ENCODE results near the gene PPP3CA. TPM values are rescaled to one million over a fixed set of nuclear protein-coding genes. Genes with fewer than 3 reads are reported as not detected.
"Not testable (repeated sequence)": the region's sequence is repeated elsewhere in the genome, so short reads cannot be mapped to it uniquely, and the experiment has no call there.

Gene PPP3CA
- total RNA-seq, 1 donor from 2014 or later: 78.8 TPM

DNA sequence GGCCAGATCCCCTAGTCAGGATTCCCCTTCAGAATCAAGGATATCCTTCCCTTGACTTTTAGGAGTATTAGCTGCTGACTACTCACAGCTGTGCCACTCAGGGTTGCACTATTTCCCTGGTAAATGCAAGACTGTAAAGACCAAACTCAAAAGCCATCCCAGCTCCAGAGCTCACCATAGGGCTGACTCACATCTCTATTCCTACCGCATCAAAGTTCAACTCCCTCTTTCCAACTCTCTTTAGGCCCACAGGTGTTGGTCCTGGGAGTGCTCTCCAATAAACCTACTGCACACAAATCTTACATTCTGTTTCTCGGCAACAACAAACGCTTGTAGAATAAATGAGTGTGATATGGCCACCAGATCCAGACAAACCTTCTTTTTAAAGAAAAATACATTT, 109.6 kb downstream of the PPP3CA start:
- ChIA-PET CTCF (interaction anchor here (0.5 kb wide), 1 partner anchor 69 kb away, joined by 3 read pairs; no protein-coding TSS in a partner anchor), POLR2A (no interaction called here)
- Mint-ChIP-seq H3K27me3 (no peaks in the 10 kb centered on the region), H3K4me3 (no peak overlapping the region), H3K9me3 (peaks cover 5% of the 10 kb centered on the region), H3K36me3 (ENCODE audit: low read depth) (peaks cover 6% of the 10 kb centered on the region), H3K27ac (no peak overlapping the region), H3K4me1 (peaks cover 70% of the 10 kb centered on the region)
- DNase-seq (no peak), ATAC-seq (ENCODE audit: low read depth) (no peak)
- intact Hi-C loops (cut with micrococcal nuclease): no loop called here
- TF ChIP-seq, protein P1, sequence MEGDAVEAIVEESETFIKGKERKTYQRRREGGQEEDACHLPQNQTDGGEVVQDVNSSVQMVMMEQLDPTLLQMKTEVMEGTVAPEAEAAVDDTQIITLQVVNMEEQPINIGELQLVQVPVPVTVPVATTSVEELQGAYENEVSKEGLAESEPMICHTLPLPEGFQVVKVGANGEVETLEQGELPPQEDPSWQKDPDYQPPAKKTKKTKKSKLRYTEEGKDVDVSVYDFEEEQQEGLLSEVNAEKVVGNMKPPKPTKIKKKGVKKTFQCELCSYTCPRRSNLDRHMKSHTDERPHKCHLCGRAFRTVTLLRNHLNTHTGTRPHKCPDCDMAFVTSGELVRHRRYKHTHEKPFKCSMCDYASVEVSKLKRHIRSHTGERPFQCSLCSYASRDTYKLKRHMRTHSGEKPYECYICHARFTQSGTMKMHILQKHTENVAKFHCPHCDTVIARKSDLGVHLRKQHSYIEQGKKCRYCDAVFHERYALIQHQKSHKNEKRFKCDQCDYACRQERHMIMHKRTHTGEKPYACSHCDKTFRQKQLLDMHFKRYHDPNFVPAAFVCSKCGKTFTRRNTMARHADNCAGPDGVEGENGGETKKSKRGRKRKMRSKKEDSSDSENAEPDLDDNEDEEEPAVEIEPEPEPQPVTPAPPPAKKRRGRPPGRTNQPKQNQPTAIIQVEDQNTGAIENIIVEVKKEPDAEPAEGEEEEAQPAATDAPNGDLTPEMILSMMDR (IDR thresholded peaks at IDR 0.05): no peak

DNA sequence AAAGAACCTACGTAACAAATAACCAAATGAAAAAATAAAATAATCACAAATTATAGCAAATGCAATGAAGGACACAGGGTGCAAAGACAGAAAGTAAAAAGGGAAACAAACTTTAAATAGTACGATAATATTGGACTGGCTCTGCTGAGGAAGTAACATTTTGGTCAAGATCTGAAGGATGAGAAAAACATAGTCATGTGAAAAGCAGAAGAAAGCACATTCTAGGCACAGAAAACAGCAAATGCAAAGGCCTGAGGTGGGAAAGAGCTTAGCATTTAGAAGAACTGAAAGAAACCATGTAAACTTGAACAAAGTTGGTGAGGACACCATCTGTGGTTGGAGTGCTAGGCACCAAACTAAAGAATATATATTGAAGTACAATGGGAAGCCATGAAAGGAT, 111.2 kb downstream of the PPP3CA start:
- Mint-ChIP-seq H3K27ac (no peak overlapping the region), H3K27me3 (no peaks in the 10 kb centered on the region), H3K36me3 (ENCODE audit: low read depth) (peaks cover 6% of the 10 kb centered on the region), H3K9me3 (peaks cover 5% of the 10 kb centered on the region), H3K4me3 (no peak overlapping the region), H3K4me1 (peaks cover 78% of the 10 kb centered on the region)
- POLR2A ChIA-PET: interaction anchor here (0.7 kb wide), 1 partner anchor 42 kb away, joined by 3 read pairs; no protein-coding TSS in a partner anchor
- TF ChIP-seq, protein P1 (IDR thresholded peaks at IDR 0.05): no peak
- intact Hi-C loops (cut with micrococcal nuclease): no loop called here
- ATAC-seq (ENCODE audit: low read depth) (no peak), DNase-seq (no peak)
- CTCF ChIA-PET: interaction anchor here (1.4 kb wide), 1 partner anchor 11 kb away, joined by 3 read pairs; no protein-coding TSS in a partner anchor

DNA sequence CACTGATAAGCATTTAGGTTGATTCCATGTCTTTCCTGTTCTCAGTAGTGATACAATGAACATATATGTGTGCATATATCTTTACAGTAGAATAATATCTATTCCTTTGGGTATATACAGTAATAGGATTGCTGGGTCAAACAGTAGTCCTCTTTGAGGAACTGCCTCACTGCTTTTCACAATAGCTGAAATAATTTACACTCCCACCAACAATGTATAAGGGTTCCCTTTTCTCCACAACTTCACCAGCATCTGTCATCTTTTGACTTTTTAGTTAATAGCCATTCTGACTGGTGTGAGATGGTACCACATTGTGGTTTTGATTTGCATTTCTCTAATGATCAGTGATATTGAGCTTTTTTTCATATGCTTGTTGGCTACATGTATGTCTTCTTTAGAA, 113.2 kb downstream of the PPP3CA start:
- H3K9me3 Mint-ChIP-seq; CTCF ChIA-PET; H3K4me3 Mint-ChIP-seq; H3K27ac Mint-ChIP-seq; DNase-seq; ATAC-seq (ENCODE audit: low read depth); intact Hi-C loops (cut with micrococcal nuclease); H3K27me3 Mint-ChIP-seq: not testable (repeated sequence)
- peaks cover 11% of the 10 kb centered on the region for H3K36me3 Mint-ChIP-seq (ENCODE audit: low read depth)
- H3K4me1 Mint-ChIP-seq: peaks cover 72% of the 10 kb centered on the region
- POLR2A ChIA-PET: interaction anchor here (0.7 to 1.4 kb wide), 2 partner anchors 26 to 113 kb away, joined by 3 read pairs; partner anchors contain the start of gene PPP3CA

DNA sequence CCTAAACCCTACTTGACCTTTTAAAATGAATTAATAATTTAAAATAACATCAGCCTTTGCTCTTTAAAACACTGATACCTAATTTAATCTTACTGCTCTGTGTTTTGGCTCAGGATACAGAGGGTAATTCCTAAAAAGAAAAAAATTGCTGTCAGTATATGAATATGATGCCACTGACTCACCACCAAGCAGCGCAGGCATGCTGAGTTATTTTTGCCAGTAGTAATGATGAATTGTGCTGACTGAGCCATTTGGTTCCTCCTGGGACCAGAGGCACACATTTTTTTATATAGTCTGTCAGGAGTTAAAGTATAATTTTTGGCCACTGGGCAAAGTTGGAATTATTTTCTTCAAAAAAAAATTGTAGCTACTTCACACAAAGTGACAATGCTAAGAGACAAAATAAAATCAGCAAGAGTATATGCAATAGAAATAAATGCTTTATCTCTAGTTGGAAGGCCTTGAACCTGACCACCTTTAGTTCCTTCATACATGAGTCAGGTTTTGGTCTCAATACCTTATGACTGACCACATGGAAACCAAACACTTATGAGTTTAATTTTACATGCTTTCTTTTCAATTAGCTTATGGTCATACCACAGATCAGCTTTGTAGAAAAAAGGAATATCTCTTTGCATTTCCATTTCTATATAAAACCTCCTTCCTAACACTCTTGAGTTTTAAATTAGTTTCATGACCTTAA, 115.1 kb downstream of the PPP3CA start:
- peaks cover 11% of the 10 kb centered on the region for H3K36me3 Mint-ChIP-seq (ENCODE audit: low read depth)
- peaks cover 5% of the 10 kb centered on the region for H3K9me3 Mint-ChIP-seq
- H3K4me3 Mint-ChIP-seq: no peak overlapping the region
- peaks cover 58% of the 10 kb centered on the region for H3K4me1 Mint-ChIP-seq
- CTCF ChIA-PET: interaction anchor here (0.8 to 1.1 kb wide), 2 partner anchors 499 kb away, joined by 3 to 4 read pairs; no protein-coding TSS in a partner anchor
- ATAC-seq (ENCODE audit: low read depth) (peak; percentile 75), DNase-seq (no peak)
- intact Hi-C loops (cut with micrococcal nuclease): no loop called here
- no peak overlapping the region for H3K27ac Mint-ChIP-seq
- TF ChIP-seq, protein P1 (IDR thresholded peaks at IDR 0.05): no peak
- POLR2A ChIA-PET: no interaction called here
- H3K27me3 Mint-ChIP-seq: no peaks in the 10 kb centered on the region

DNA sequence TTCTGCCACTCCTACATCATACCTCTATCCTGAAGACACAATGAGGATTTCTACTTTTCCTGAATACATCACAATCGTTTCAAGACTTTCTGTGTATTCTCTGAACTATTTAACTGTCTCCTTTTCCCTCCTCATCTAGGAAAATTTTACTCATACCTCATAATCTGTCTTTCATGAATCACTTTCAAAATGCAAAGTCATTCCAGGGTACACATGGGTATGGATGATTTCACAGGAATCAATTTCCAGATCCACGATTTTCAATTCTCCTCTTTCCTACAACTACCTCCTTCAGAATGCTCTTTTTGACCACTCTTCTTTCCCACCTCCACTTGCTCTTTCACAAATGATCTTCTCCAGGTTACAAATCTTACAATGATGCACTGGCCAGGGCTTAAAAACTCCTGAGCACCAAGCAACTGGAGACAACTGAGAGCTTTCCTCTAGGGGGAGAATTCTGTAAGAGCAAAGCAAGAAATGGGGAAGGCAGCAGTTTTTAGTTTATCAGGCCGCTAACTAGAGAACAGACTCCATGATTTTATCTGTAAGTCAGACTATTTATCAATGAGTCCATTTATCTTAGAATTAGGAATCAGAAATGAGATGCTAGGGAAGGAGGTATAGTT, 116.4 kb downstream of the PPP3CA start:
- intact Hi-C loops (cut with micrococcal nuclease): no loop called here
- TF ChIP-seq, protein P1 (IDR thresholded peaks at IDR 0.05): no peak
- no peak for DNase-seq
- Mint-ChIP-seq H3K27me3 (no peaks in the 10 kb centered on the region), H3K4me1 (peaks cover 58% of the 10 kb centered on the region), H3K9me3 (peaks cover 5% of the 10 kb centered on the region), H3K27ac (peak overlapping the region; percentile 57), H3K36me3 (ENCODE audit: low read depth) (peaks cover 11% of the 10 kb centered on the region), H3K4me3 (no peak overlapping the region)
- CTCF ChIA-PET: interaction anchor here (1.1 kb wide), 1 partner anchor 500 kb away, joined by 4 read pairs; no protein-coding TSS in a partner anchor
- POLR2A ChIA-PET: no interaction called here
- no peak for ATAC-seq (ENCODE audit: low read depth)
